ENCODE data around the gene LMNTD1.

The LMNTD1 gene

GRCh38 chr12:25518512-25518911 is 34.6 kb downstream of the LMNTD1 start:
- H3K4me2 ChIP-seq (ENCODE audit: low read depth, low read length, poor library complexity, severe bottlenecking) = no peak overlapping the region
- TF ChIP-seq CTCF (IDR thresholded peaks at IDR 0.05; ENCODE audit: insufficient read depth, low read length, poor library complexity, severe bottlenecking) (no peak), EZH2phosphoT487 (conservative IDR thresholded peaks at IDR 0.05; ENCODE audit: low read length) (no peak)
- H3K36me3 ChIP-seq (ENCODE audit: low read length) = no peaks in the 10 kb centered on the region
- H3K9me2 ChIP-seq (replicated peaks; ENCODE audit: insufficient read depth, low read length) = no peaks in the 10 kb centered on the region
- no peaks in the 10 kb centered on the region for H3K79me2 ChIP-seq (ENCODE audit: insufficient read depth, low read length)
- no peak overlapping the region for H3K9ac ChIP-seq (ENCODE audit: low read length)
- no peak overlapping the region for H2AFZ ChIP-seq (ENCODE audit: low read depth, low read length, severe bottlenecking)
- no peaks in the 10 kb centered on the region for H3K27me3 ChIP-seq (ENCODE audit: low read length)
- H3K9me3 ChIP-seq (ENCODE audit: insufficient read depth, low read length) = no peaks in the 10 kb centered on the region
- no peak overlapping the region for H3K4me3 ChIP-seq (ENCODE audit: insufficient read depth, low read length, poor library complexity, severe bottlenecking)
- H4K20me1 ChIP-seq (ENCODE audit: low read depth, low read length) = no peaks in the 10 kb centered on the region
- H3K27ac ChIP-seq (ENCODE audit: low read depth, low read length) = no peak overlapping the region
- H3F3A ChIP-seq (ENCODE audit: insufficient read depth) = no peaks in the 10 kb centered on the region

- H3K27me3 ChIP-seq (ENCODE audit: low read length) = no peaks in the 10 kb centered on the region
- no peaks in the 10 kb centered on the region for H3K79me2 ChIP-seq (ENCODE audit: insufficient read depth, low read length)
- no peak overlapping the region for H2AFZ ChIP-seq (ENCODE audit: low read depth, low read length, severe bottlenecking)
- H3K9me3 ChIP-seq (ENCODE audit: insufficient read depth, low read length) = no peaks in the 10 kb centered on the region
- H3K27ac ChIP-seq (ENCODE audit: low read depth, low read length) = no peak overlapping the region
- H3K4me2 ChIP-seq (ENCODE audit: low read depth, low read length, poor library complexity, severe bottlenecking) = no peak overlapping the region
- H3F3A ChIP-seq (ENCODE audit: insufficient read depth) = no peaks in the 10 kb centered on the region
- H4K20me1 ChIP-seq (ENCODE audit: low read depth, low read length) = no peaks in the 10 kb centered on the region
- H3K9me2 ChIP-seq (replicated peaks; ENCODE audit: insufficient read depth, low read length) = no peaks in the 10 kb centered on the region
- no peak overlapping the region for H3K9ac ChIP-seq (ENCODE audit: low read length)
- no peaks in the 10 kb centered on the region for H3K36me3 ChIP-seq (ENCODE audit: low read length)
- no peak overlapping the region for H3K4me3 ChIP-seq (ENCODE audit: insufficient read depth, low read length, poor library complexity, severe bottlenecking)
- no peak for TF ChIP-seq CTCF (IDR thresholded peaks at IDR 0.05; ENCODE audit: insufficient read depth, low read length, poor library complexity, severe bottlenecking)
- TF ChIP-seq EZH2phosphoT487 (conservative IDR thresholded peaks at IDR 0.05; ENCODE audit: low read length) = no peak
Measured at GRCh38 chr12:25504744-25505143, 48.3 kb downstream of the LMNTD1 start.

- no peak for TF ChIP-seq EZH2phosphoT487 (conservative IDR thresholded peaks at IDR 0.05; ENCODE audit: low read length)
- H3K27me3 ChIP-seq (ENCODE audit: low read length) = no peaks in the 10 kb centered on the region
- H3K9me2 ChIP-seq (replicated peaks; ENCODE audit: insufficient read depth, low read length) = no peaks in the 10 kb centered on the region
- no peak overlapping the region for H3K9ac ChIP-seq (ENCODE audit: low read length)
- no peak overlapping the region for H3K4me3 ChIP-seq (ENCODE audit: insufficient read depth, low read length, poor library complexity, severe bottlenecking)
- no peaks in the 10 kb centered on the region for H3K9me3 ChIP-seq (ENCODE audit: insufficient read depth, low read length)
- no peak overlapping the region for H3K27ac ChIP-seq (ENCODE audit: low read depth, low read length)
- H3K36me3 ChIP-seq (ENCODE audit: low read length) = no peaks in the 10 kb centered on the region
- no peak overlapping the region for H2AFZ ChIP-seq (ENCODE audit: low read depth, low read length, severe bottlenecking)
- no peak overlapping the region for H3K4me2 ChIP-seq (ENCODE audit: low read depth, low read length, poor library complexity, severe bottlenecking)
- H4K20me1 ChIP-seq (ENCODE audit: low read depth, low read length) = no peaks in the 10 kb centered on the region
- no peaks in the 10 kb centered on the region for H3K79me2 ChIP-seq (ENCODE audit: insufficient read depth, low read length)
- no peaks in the 10 kb centered on the region for H3F3A ChIP-seq (ENCODE audit: insufficient read depth)
Measured at GRCh38 chr12:25503666-25504065, 49.4 kb downstream of the LMNTD1 start.

- H3K27ac ChIP-seq (ENCODE audit: low read depth, low read length) = no peak overlapping the region
- no peak for TF ChIP-seq EZH2phosphoT487 (conservative IDR thresholded peaks at IDR 0.05; ENCODE audit: low read length)
- no peak overlapping the region for H3K9ac ChIP-seq (ENCODE audit: low read length)
Measured at GRCh38 chr12:25502596-25502995, 50.5 kb downstream of the LMNTD1 start.

More at GRCh38 chr12:25502596-25502995, 50.5 kb downstream of the LMNTD1 start:
- Histone ChIP-seq H3K4me3 (ENCODE audit: insufficient read depth, low read length, poor library complexity, severe bottlenecking) (no peak overlapping the region), H3K79me2 (ENCODE audit: insufficient read depth, low read length) (no peaks in the 10 kb centered on the region), H4K20me1 (ENCODE audit: low read depth, low read length) (no peaks in the 10 kb centered on the region), H3F3A (ENCODE audit: insufficient read depth) (no peaks in the 10 kb centered on the region), H3K9me3 (ENCODE audit: insufficient read depth, low read length) (0 out of 2 replicates have a peak, but pooled peaks cover 4% of the 10 kb centered on the region), H3K9me2 (replicated peaks; ENCODE audit: insufficient read depth, low read length) (no peaks in the 10 kb centered on the region), H3K4me2 (ENCODE audit: low read depth, low read length, poor library complexity, severe bottlenecking) (no peak overlapping the region), H2AFZ (ENCODE audit: low read depth, low read length, severe bottlenecking) (no peak overlapping the region), H3K36me3 (ENCODE audit: low read length) (no peaks in the 10 kb centered on the region), H3K27me3 (ENCODE audit: low read length) (no peaks in the 10 kb centered on the region)
